Measurements from ENCODE around the gene MICU1.
"Not testable (repeated sequence)": the region's sequence is repeated elsewhere in the genome, so short reads cannot be mapped to it uniquely, and the experiment has no call there.

The MICU1 gene

DNA sequence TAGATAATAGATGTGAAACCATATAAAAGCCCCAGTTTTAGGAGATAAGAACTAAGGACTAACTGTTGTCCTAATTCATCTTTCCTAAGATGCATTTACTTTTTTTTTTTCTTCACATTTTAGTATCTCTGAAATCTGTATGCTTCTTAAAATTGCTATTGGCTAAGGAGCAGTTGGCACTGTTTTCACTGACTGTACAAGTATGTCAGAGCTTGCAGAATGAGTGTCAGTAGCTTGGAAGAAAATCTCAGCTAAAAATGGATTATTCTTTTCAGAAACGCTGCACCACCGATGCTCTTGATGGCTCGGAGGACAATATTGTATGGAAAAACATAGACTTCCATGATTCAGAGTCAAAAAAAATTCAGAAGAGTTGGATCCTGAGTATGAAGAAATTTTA is 180.0 kb downstream of the MICU1 start:
- DNase-seq (ENCODE audit: low read depth) = no peak

GRCh38 chr10:72442969-72443368 is 182.9 kb downstream of the MICU1 start:
- DNase-seq (ENCODE audit: low read depth) = not testable (repeated sequence)

DNA sequence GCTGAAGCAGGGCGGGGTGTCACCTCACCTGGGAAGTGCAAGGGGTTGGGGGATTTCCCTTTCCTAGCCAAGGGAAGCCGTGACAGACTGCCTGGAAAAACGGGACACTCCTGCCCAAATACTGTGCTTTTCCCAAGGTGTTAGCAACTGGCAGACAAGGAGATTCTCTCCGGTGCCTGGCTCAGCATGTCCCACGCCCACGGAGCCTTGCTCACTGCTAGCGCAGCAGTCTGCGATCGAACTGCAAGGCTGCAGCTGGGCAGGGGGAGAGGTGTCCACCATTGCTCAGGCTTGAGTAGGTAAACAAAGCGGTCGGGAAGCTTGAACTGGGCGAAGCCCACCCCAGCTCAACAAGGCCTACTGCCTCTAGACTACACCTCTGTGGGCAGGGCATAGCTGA is 190.3 kb downstream of the MICU1 start:
- DNase-seq (ENCODE audit: low read depth) = no peak

- not testable (repeated sequence) for DNase-seq (ENCODE audit: low read depth)
Observed at GRCh38 chr10:72430936-72431335, 194.9 kb downstream of the MICU1 start.

- no peak for DNase-seq (ENCODE audit: low read depth)
Observed at GRCh38 chr10:72429931-72430330, 195.9 kb downstream of the MICU1 start.

GRCh38 chr10:72426986-72427385 is 198.9 kb downstream of the MICU1 start:
- DNase-seq (ENCODE audit: low read depth) = no peak

- no peak for DNase-seq (ENCODE audit: low read depth)
Observed at GRCh38 chr10:72425133-72425532, 200.7 kb downstream of the MICU1 start.

DNA sequence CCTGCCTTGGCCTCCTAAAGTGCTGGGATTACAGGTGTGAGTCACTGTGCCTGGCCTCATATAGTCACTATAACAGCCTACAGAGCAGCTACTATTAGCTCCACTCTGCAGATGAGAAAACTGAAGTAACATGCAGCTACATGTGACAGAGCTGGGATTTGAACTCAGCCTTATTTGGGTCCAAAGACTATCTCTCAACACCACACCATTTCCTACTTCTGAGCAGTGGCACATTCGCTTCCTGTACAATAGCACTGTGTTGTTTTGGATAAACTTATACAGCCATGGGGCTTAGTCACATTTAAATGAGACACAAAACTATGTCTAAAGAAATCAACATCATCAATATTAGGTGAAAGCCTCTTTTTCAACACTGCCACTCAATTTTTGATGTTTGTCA is 201.3 kb downstream of the MICU1 start:
- DNase-seq (ENCODE audit: low read depth) = no peak

GRCh38 chr10:72423426-72423825 is 202.5 kb downstream of the MICU1 start:
- no peak for DNase-seq (ENCODE audit: low read depth)

DNA sequence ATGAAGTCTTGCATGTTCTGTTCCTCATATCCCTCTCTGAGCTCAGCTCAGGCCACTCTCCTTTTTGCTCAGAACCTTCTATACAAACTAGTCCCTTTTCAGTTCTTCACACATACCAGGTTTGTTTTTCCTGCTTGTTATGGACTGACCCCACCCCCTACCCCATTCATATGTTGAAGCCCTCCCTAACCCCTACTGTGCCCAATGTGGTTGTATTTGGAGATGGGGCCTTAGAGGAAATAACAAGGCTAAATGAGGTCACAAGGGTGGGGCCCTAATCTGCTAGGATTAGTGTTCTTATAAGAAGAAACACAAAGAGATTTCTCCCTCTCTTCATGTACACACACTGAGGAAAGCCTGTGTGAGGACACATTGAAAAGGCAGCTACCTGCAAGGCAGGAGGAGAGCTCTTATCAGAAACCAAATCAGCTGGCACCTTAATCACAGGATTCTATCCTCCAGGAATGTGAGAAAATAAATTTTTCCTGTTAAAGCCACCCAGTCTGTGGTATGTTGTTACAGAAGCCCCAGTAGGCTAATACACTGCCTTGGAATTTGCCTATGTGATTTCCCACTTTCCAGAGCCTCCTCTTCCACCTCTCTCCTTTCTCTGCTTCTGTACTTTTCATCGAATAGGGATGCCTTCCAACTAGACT is 203.9 kb downstream of the MICU1 start:
- no peak for DNase-seq (ENCODE audit: low read depth)

DNA sequence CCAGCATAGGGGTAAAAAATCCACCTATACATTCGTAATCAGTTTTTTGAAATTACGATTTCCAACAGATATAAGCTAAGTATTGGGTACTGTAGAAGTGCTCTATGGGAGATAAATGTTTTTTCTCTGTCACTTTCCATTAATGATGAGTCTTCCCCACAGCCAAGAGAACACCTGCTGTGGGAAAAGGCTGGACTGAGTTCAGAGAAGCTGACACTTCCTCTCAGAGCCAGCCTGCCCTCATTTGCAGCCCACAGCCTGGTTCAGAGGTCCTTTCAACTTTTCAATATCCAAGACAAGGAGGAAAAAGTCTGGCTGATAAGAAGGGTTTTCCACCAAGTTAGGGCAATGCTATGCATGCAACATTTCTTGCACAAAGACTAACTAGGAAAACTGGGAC is 206.6 kb downstream of the MICU1 start:
- DNase-seq (ENCODE audit: low read depth) = no peak

DNA sequence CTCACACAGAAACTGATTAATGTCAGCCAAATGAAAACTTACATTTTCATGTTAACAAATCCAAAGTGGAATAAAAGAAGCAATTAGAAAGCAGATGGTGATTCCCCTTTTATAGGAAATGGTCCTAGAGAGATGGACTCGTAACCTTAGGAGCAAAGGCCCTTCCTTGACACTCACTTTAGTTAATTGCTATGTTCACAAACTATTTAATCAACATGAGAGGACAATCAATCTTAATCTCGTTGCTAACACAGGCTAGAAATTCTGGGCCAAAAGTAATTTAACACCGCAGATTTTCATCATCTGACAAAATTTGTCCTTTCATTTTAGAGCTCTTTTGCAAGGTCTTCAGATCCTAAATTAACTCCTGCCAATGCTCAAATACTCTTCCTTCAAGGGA is 207.2 kb downstream of the MICU1 start:
- no peak for DNase-seq (ENCODE audit: low read depth)

DNA sequence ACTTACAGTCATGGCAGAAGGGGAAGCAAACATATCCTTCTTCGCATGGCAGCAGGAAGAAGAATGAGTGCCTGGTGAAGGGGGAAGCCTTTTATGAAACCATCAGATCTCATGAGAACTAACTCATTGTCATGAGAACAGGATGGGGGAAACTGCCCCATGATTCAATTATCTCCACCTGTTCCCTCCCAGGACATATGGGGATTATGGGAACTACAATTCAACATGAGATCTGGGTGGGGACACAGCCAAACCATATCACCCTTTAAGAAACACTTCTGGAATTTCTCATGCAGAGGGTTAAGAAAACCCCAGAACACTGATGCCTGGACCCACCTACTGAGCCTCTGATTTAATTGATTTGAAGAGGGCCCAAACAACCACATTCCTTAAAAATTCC is 207.9 kb downstream of the MICU1 start:
- DNase-seq (ENCODE audit: low read depth) = no peak

GRCh38 chr10:72416661-72417060 is 209.2 kb downstream of the MICU1 start:
- DNase-seq (ENCODE audit: low read depth) = no peak

- DNase-seq (ENCODE audit: low read depth) = no peak
Observed at GRCh38 chr10:72414642-72415041, 211.2 kb downstream of the MICU1 start.

DNA sequence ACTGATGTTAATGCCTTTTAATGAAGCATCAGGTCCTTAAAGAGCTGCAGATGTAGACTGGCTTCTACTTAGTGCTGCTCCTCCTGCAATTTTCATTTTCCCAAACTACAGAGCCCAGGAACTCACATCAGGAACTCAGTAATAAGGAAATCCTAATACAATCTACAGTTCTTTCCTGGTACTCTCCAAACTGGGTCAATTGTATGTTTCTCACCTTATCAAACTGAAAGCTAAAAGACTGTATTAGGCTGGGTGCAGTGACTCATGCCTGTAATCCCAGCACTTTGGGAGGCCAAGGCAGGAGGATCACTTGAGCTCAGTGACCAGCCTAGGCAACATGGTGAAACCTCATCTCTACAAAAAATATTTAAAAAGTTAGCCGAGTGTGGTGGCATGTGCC is 216.7 kb downstream of the MICU1 start:
- DNase-seq (ENCODE audit: low read depth) = no peak

DNA sequence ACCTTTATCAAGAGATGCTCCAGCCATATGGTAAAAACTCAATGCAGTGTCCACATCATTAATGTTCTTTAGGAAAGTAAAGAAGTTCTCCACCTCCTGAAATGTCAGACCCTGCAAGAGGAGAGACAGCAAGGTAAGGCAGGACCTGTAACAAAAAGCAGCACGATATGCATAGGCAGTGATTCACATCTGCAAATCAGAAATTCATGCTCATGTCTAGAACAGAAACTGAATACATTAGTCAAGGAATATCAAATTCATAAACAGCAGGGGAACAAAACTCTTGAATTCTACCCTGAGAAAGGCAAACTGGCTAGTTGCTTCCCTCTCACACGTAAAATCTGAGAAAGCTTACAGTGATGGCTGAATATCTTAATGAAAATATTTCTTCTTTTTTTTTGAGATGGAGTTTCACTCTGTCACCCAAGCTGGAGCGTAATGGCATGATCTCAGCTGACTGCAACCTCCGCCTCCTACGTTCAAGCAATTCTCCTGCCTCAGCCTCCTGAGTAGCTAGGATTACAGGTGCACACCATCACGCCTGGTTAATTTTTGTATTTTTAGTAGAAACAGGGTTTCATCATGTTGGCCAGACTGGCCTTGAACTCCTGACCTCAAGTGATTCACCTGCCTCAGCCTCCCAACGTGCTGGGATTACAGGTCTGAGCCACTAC is 217.8 kb downstream of the MICU1 start:
- no peak for DNase-seq (ENCODE audit: low read depth)

- DNase-seq (ENCODE audit: low read depth) = no peak
Observed at GRCh38 chr10:72407471-72407870, 218.4 kb downstream of the MICU1 start.

- DNase-seq (ENCODE audit: low read depth) = not testable (repeated sequence)
Observed at GRCh38 chr10:72395581-72395980, 230.3 kb downstream of the MICU1 start.

DNA sequence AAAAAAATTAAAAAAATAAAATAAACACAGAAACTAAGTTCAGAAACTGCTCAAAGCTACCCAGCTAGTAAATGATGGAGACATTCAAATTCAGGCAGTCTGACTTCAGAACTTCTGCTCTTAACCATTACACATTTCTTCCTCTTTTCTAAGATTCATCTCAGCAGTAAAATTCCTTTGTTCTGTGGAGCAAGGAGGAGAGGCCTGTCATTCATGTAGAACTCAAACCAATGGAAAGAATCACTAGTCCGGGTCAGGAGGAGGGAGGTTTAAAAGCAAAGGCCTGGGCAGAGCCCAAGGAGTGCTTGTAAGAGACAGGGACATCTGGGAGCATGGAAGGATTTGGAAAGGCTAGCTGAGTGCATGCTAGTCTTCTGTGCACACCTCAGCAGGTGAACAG is 233.3 kb downstream of the MICU1 start:
- DNase-seq (ENCODE audit: low read depth) = no peak

DNA sequence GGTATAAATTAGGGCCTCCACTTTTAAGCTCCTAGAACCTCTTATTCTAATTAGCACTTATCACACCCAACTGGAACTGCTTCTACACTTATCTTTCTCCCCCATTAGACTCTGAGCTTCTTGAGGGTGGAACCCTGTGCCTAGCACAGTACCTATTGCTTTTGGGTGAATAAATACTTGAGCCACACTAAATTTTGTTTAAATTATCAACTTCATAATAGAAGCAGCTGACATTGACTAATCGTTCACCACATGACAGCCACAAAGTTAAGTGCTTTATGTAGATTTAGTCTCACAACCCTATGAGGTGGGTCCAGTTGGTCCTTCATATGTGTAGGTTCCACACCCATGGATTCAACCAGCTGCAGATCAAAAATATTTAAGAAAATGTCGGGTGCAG is 235.1 kb downstream of the MICU1 start:
- no peak for DNase-seq (ENCODE audit: low read depth)

DNA sequence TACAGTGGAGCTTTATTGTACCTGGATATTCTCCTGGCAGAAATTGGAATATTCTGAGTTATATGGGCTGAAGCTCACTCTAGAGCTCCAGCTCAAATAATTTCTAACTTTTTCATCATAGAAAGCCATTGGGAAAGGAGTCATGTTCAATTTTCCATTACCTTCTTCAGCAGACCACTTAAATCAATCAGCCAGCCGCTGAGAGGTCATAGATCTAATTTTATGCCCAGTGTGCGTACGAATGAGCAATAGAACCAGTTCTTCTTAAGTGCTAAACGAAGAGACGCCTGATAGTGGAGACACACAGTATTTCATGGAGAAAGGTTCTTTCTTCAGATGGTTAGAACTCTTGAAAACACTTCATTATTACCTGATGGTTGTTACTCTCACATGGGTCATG is 236.2 kb downstream of the MICU1 start:
- no peak for DNase-seq (ENCODE audit: low read depth)

DNA sequence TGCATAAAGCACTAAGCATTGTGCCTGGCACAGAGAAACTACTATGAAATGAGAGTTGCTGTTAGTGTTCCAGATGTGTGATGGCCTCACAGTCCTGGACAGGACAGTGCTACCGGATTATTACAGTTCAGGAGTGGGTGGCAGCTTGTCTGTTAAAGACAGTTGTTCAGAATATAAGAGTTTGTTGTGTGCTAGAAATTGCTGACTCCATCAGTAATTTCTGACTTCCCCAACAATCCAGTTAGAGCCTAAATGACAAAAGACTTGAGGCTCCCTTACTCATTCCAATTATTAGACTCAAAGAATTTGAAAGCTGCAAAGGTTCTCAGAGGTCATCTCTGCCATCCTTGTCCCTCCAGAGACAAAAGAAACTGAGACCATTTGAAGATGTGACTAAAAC is 236.9 kb downstream of the MICU1 start:
- no peak for DNase-seq (ENCODE audit: low read depth)

DNA sequence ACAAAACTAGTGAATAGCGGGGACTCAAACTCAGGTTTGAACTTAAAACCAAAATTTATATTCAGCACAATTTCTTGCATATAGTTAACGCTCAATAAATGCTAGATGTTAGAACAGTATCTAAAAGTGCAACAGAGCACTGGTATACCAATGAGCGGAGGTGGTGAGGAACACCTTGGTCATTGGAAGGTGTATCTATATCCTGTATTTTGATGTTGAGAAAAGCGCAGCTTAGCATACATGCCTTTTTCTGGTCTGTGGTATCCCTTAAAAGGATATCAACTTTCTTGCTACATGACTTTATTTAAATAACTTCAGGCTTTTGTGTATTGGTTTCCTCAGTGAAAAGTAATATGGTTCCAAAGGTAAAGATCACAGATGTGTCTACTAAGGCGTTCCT is 237.8 kb downstream of the MICU1 start:
- no peak for DNase-seq (ENCODE audit: low read depth)

All from stromal cell of bone marrow (primary cell).